Activated CD4-positive, CD25-positive, alpha-beta regulatory T cell treated with anti-CD3 and anti-CD28 coated beads, Interleukin-2, amount 50 U/mL, for 16 hours (primary cell): ENCODE results near the gene EGFL7.
"Not testable (repeated sequence)": the region's sequence is repeated elsewhere in the genome, so short reads cannot be mapped to it uniquely, and the experiment has no call there.

Experiments
- DNase-seq: peaks from one replicate; pipeline ENCODE4 v3.0.0-alpha.2; 2020; ENCODE audit warnings: low read depth, low spot score

The EGFL7 gene

DNA sequence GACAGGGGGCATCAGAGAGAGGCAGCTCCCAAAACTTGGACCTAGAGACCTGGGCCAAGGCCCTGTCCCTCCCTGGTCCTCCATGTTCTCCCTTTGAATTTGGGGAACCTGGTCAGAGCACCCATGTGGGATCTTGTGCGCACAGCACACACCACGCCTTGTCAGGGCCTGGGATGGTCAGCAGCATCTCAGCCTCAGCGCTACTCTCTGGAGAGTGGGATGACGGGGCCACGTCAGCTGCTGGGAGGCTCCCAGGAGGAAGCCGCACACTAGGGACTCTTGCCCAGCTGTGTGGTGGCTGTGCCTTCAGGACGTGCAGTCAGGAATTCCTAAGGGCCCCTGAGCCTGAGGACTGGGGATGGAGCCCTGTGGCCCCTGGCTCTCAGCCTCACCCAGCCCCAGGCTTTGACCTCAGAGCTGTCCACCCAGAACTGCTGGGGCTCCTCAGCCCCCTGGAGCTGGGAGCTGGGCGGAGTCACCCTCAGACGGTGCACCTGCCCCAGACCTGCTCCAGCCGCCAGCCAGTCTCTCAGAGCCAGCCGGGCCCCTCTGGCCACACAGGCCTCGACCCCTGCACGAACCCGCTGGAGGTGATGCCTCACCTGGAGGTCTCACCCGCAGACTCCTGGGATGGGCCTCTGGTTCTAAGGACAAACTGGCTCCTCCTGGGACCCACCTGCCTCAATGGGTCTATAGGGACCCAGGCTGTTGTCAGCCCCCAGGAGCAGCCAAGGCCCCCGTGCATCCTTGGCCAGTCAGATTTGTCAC lies 38.3 kb upstream of the EGFL7 start:
- no peak for DNase-seq

DNA sequence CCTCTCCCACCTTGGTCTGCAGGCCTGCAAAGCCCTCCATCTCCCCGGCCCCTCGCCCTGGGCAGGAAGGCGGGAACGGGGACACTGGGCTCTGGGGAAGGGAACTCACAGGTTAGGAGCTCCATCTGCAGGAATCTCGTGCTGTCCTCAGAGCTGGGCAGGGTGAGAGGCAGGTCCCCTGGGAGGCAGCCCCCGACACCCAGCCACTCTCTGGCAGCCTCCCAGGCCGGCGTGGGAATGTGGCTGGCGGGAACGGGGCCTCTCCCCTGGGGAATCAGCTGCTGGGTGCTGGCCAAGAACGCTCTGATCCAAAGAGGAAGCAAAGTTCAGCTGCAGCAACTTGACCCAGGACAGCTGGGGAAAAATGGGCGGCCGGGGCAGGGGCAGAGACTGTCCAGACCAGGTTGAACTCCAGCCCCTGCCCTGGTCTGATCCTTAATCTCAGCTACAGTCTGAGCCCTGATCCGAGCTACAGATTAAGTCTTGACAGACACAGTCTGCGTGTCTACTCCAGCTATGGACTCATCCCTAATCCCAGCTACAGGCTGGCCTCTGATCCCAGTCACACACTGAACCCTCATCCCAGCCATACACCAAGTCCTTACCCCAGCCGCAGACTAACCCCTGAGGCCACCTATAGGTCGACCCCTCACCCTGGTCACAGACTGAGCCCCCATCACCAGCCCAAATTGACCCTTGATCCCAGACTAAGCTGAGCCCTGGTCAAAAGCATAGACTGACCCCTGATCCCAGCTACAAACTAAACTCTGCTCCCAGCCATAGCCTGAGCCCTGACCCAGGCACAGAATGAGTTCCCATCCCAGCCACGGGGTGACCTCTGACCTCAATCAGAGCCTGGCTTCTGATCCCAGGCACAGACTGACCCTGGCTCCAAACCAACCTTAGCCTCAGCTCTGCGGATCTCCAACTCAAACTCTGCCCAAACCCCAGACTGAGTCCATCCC lies 37.3 kb upstream of the EGFL7 start:
- no peak for DNase-seq

DNA sequence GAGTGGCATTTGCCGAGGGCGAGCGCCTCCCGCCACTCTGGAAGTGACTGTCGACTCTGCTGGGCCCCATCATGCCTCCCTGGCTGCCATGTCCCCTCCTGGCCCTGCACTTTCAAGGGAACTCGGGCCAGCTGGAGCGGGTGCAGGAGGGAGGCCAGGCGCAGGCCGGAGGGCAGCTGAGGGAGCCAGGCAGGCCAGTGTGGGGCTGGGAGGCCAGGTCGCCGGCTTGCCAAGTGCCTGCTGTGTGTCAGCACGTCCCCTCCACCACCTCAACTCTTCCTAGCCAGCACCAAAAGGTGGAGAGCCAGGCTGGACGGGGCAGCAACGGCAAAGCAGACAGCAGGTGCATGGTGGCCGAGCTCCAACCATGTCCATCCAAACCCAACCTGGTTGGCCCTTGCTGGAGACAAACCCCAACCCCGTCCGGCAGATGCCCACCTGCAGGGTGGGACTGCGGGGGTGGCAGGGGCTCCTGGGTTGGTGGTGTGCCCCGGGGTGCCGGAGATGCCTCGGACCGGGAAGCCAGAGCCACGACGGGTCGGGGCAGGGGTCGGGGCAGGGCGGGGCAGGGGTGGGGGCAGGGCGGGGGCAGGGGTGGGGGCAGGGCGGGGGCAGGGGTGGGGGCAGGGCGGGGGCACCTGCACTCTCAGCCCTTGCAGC lies 36.5 kb upstream of the EGFL7 start:
- DNase-seq = no peak

DNA sequence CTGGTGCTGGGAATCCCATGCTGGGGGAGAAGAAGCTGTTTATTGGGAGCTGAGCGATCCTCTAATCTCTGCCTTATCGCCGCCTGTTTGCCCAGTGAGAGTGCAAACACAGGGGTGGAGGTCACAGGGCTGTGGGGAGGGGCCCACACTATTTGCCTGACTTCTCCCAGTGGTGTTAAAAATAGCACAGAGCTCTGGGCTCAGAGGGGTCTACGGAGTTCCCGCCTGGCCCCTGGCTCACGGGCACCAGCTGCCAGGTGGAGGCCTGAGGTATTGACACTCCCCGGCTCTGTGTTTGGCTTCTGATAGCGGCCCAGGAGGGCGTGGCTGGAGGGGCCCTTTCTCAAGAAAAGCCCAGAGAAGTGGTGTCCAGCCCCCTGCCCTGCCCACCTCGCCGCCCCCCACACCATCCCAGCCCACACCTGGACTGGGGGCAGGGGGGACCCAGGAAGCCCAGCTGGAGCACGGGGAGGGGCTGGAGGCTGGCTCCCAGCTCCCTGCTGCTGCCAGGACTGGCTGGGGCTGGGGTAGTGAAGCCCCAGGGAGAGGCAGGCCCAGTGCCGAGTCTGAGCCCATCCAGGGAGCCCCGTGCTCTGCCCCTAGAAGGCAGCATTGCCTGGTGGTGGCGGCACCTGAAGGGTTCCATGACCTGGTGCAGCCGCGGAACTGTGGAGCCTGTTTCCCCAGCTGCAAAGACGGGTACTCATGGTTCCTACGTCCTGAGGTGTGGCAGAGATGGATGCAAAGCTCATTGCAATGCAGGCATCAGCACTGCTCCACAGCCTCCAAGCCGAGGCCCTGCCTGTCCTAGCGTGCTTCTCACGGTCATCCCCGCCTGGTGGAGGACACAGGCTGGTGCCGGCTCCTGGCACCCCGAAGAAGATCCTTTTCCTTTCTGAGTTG lies 35.7 kb upstream of the EGFL7 start:
- DNase-seq = no peak

DNA sequence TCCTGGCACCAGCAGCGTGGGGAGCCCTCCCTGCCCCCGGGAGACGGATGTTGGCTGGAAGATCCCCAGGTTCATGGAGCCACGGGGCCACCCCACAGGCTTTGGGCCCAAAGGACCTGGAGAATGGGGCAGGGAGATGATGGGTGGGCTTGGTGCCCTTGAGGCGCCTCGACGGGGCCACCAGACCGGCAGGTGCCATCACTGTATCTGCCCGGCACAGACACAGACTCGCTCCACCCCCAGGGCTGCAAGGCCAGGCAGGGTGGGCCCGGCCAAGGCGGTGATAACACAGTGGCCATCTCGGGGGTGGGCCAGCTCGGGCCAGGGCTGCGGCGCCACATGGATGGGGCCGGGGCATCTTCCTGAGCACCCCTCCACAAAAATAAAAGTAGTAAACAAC lies 35.0 kb upstream of the EGFL7 start:
- DNase-seq = no peak

DNA sequence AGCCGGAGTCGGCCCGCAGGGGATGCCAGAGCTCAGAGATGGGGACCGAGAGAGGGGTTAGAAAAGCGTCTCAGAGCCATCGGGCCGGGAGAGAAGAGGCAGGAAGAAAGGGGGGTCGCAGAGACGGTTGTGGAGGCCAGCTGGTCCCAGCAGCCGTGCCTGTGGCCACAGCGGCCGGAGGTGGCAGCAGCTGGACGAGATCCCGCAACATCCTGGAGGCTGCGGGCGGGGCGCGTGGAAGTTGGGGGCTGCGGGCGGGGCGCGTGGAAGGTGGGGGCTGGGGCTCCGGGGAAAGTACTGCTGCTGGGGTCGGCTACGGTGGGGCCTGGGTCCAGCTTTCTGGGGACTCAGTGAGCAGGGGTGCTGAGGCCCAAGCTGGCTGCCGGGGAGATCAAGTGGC lies 34.4 kb upstream of the EGFL7 start:
- DNase-seq = no peak

DNA sequence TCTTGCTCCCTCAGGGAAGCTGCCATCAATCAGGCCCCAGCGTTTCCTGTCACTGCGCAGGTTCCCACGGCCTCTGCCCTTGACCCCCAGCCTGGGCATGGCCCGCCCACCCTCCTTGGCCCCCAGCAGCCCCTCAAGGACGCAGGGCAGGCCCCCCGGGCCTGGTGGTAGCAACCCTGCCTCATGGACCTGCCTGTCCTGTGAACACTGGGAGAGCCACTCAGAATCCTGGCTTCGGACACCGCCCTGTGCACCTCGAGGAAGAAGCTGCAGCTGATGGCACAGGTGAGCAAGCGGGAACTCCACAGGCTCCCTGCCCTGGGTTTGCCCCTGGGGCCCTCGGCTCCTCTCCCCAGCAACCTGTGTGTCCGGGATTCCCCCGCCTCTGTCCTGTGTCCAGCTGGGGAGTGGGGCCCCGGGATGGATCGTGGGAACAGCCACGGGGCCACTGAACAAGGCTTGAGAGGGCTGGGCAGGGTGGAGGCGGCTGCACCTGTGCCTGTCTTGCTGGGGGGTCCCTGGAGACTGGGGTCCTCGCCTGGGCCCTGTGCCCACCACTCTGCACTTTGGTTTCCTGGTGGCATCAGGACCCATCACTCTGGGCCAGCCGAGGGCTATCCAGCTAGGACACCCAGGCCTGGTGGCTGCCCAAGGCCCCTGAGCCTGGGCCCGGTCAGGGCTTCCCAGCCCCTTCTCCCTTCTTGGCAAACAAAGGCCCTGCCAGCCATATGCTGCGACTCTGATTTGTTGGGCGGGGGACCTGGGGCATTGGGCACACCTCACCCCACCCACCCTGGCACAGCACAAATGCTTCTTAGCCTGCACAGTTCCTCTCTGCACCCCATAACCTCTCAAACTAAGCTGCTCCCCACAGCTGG lies 33.5 kb upstream of the EGFL7 start:
- DNase-seq = no peak

DNA sequence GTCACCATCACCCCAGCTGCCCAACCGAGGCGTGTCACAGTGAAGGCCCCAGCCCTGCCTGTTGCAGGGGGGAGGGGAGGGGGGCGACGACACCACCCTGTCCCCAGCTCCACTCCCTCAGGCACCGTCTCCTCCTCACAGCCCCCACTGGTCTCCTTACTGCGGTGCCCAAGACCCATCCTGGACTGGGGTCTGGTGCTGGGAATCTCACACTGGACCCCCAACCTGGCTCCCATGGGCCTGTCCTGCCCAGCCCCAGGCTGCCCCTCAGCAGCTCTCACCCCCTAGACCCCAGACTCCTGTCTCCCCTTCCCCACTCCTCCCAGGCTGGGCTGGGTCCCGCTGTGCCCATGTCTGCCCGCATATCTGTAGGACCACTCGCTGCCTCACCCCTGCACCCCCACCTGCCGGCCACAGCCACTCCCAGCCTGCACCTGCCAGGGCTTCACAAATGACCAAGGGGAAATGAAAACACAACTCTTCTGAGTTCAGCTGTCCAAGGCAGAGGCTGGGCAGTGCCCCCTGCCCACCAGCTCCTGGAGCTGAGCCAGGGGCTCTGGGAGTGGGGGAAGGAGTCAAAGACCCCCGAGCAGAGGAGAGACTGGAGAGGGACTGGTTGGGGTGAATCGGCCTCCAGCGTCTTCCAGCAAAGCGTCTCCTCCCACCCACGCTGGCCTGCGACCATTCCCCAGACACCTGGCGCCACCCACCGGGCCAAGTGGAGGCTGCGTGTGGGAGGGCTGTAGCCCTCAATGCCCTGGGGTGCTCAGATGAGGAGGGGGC lies 32.6 kb upstream of the EGFL7 start:
- no peak for DNase-seq

DNA sequence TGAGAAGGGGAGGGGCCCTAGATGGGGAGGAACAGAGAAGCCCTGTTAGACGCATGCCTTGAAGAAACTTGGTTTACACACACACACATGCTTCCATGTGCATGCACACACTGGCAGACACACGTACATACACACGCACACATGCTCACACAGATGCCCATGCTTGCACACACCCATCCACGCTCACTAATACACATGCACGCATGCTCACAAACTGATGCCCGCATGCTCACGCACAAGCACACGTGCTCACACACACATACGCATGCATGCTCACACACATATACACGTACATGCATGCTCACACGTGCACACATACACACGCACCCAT lies 32.1 kb upstream of the EGFL7 start:
- no peak for DNase-seq

DNA sequence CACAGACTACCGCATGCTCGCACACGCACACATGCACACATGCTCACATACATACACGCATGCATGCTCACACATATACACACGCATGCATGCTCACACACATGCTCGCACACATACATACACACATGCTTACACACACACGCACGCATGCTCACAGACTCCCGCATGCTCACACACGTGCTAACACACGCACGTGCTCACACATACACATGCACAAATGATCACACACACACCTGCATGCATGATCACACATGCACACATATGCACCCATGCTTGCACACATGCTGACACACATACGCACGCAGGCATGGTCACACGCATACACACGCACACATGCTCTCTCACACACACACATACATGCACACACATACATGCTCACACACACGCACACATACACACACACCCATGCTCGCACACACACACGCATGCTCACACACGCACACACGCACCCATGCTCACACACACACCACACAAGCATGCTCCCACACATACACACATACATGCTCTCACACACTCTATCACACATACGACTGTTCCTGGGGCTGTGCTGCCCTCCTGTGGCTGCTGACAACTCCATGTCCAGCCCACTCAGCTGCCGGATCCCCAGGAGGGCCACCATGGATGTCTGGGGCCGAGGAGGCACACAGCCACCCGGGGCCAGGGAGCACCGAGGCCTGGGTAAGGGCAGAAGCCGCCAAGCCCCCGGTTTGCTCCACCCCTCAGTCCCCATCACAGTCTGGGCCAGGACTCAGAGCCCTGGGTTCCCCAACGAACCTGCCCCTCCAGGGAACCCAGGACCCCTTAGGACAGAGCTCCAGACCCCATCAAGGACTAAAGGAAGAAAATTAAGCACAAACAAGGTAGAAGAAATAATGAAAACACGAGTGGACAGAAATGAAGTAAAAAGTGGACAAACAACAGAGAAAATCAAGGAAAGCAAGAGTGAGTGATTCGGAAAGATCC lies 31.4 kb upstream of the EGFL7 start:
- DNase-seq = peak; percentile 50

DNA sequence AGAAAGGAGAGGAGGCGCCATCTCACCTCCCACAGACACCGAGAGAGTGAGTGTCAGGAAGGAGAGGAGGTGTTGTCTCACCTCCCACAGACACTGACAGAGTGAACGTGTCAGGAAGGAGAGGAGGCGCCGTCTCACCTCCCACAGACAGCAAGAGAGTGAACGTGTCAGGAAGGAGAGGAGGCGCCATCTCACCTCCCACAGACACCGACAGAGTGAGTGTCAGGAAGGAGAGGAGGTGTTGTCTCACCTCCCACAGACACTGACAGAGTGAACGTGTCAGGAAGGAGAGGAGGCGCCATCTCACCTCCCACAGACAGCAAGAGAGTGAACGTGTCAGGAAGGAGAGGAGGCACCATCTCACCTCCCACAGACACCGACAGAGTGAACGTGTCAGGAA lies 30.6 kb upstream of the EGFL7 start:
- not testable (repeated sequence) for DNase-seq

DNA sequence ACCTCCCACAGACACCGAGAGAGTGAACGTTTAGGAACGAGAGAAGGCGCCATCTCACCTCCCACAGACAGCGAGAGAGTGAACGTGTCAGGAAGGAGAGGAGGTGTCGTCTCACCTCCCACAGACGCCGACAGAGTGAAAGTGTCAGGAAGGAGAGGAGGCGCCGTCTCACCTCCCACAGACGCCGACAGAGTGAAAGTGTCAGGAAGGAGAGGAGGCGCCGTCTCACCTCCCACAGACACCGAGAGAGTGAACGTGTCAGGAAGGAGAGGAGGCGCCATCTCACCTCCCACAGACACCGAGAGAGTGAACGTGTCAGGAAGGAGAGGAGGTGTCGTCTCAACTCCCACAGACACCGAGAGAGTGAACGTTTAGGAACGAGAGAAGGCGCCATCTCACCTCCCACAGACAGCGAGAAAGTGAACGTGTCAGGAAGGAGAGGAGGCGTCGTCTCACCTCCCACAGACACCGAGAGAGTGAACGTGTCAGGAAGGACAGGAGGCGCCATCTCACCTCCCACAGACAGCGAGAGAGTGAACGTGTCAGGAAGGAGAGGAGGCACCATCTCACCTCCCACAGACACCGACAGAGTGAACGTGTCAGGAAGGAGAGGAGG lies 30.1 kb upstream of the EGFL7 start:
- DNase-seq = not testable (repeated sequence)

DNA sequence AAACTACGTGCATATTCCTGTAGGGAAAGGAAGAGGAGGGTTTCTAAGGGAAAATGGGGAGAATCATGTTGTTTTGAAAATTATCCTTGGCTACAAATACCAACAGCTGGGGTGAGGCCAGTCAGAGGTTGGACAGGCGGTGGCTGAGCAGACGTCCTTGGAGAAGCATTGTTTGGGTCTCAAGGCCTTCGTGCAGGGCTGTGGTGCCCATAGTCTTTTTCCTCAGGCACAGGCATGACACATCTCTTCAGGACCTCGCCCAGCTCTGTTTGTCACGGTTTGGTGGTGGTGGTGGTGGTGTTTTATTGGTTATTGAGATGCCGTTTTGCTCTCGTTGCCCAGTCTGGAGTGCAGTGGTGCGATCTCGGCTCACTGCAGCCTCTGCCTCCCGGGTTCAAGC lies 27.8 kb upstream of the EGFL7 start:
- DNase-seq = no peak

DNA sequence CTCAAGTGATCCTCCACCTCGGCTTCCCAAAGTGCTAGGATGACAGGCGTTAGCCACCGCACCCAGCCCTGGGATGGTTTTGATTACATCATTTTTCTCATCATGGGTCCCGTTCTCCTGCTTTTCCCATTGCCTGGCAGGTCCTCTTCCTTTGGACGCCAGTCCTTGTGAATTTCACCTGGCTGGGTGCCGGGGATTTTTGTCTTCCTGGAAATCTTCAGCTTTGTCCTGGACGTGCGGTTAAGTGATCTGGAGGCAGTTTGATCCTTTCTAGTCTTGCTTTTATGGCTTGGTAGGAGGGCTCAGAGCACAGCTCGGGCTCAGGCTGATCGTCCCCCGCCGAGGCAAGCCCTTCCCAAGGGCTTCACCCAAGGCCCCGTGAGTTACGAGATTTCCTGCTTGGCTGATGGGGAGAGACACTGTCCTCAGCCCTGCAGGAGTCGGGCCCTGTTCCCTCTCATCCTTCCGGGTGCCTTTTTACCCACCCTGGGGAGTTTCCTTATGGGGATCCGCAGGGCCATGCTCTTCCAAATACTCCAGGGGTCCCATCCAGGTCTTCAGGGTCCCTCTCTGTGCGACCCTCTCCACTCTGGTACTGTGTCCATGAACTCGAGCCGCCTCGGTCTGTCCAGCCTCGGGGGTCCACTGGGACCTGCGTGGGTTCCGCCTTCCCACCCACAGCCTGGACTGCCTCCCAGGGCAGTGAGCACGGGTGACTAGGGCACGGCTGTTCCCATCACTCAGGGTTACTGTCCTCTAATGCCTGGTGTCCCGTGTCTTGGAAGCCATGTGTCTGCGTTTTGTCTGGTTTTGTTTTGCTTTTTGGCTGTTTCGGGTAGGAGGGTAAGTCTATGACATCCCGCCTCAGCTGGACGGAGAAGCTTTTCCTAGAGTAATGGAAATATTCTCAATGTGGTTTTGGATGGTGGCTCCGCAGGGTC lies 22.3 kb upstream of the EGFL7 start:
- no peak for DNase-seq

DNA sequence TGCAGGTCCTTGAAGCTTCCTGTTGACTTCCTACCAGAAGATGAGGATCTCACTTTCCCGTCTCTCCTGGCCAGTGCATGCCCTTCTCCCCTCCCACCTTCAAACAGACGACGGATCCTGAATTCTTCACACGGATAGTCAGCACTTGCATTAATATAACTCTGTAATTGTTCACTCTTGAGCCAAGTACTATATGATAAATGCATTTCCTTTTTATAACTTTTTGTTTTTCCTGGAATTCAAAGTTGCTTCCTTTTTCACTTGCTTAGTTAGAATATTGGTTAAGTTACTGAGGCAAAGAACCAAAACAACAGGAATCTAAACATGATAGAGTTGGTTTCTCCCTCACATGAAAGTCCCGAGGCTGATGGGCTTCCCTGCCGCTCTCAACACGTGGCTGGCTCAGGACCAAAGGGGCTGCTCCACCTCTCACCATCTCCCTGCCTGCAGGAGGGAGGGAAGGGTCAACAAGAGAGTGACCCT lies 20.2 kb upstream of the EGFL7 start:
- DNase-seq = no peak

DNA sequence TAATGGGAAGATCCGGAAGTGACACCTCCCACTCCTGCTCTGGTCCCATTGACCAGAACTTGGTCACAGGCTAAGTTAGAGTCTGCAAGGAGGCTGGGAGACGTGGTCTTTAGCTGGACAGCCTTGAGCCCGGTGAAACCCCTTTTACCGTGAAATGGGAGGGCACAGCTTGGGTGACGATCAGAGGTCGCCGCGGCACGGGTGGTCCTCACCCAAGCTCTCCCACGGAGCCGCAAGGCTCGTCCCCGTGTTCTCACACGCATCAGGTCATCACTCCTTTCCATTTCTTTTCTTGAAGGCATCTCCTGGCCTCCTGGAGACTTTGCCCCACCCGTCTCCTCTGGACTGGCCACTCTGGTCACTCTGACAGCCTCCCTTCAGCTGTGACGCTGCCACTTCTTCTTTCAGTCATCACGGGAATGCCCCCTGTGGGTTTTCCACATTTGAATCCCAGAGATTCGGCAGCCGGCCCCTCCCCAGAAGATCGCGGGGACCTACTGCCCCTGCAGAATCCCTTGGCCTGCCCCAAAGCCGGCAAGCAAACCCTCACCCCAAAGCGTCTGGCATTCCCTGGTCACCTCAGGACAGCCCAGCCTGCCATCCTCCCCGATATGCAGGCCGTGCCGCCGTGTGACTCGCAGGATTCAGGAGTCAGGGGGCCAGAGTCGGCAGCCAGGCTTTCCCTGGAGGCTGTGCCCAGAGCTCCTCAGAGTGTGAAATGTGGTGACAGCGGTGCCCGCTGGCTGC lies 18.9 kb upstream of the EGFL7 start:
- no peak for DNase-seq
